HEK293 (cell line): ENCODE results near the gene DNHD1.

Experiments
- CTCF ChIA-PET: fragments of 350-600 bp; formaldehyde crosslinking; extraction: SDS; loops from one replicate; lab custom pipeline; 2021; ENCODE audit warnings: antibody characterized with exemption; lab: Yijun Ruan, JAX
- POLR2A ChIA-PET: fragments of 300-600 bp; formaldehyde crosslinking; extraction: SDS; loops from one replicate; lab custom pipeline; 2020; ENCODE audit warnings: antibody characterized with exemption, inconsistent platforms; lab: Yijun Ruan, JAX
- H3K27ac ChIP-seq: fragments of 200-500 bp; sonication (Bioruptor generic); 2 replicates; pipeline ENCODE4 v1.5.1; 2014; ENCODE audit warnings: low read depth, low read length, control low read depth, inconsistent platforms; ENCODE audit errors: extremely low read depth
- H3K36me3 ChIP-seq, 2 experiments: fragments of 200-500 bp in 1 of 2; sonication (Bioruptor generic) in 1 of 2; 1 replicate in 1 of 2; 2 replicates in 1 of 2; pipeline ENCODE4 v1.5.1; 2014 to 2017; ENCODE audit warnings: inconsistent platforms in 2 of 2, low read length in 2 of 2; ENCODE audit not compliant: control insufficient read depth in 2 of 2, insufficient read depth in 1 of 2
- H3K4me1 ChIP-seq: fragments of 200-500 bp; sonication (Bioruptor generic); 2 replicates; pipeline ENCODE4 v1.5.1; 2014; ENCODE audit warnings: mild to moderate bottlenecking, low read length, inconsistent platforms; ENCODE audit not compliant: control insufficient read depth, insufficient read depth
- H3K4me3 ChIP-seq: 2 replicates; pipeline ENCODE4 v1.5.1; 2011; ENCODE audit warnings: low read depth, mild to moderate bottlenecking, control low read depth, low read length, moderate library complexity
- H3K9me3 ChIP-seq: fragments of 200-500 bp; sonication (Bioruptor generic); 2 replicates; pipeline ENCODE4 v1.5.1; 2014; ENCODE audit warnings: low read depth, low read length, inconsistent platforms; ENCODE audit not compliant: control insufficient read depth, insufficient read depth
- MEIS1 ChIP-seq: sonication (generic); formaldehyde crosslinking; IDR thresholded peaks from 2 replicates; pipeline ENCODE4 v1.8.1; 2022; ENCODE audit warnings: missing genetic modification reagents, mild to moderate bottlenecking, borderline replicate concordance
- OVOL3 ChIP-seq: fragments of 450-650 bp; formaldehyde crosslinking; IDR thresholded peaks from 2 replicates; pipeline ENCODE4 v1.5.1; 2016; ENCODE audit warnings: missing biosample characterization, missing genetic modification characterization
- ZNF138 ChIP-seq: fragments of 450-650 bp; formaldehyde crosslinking; IDR thresholded peaks from 2 replicates; pipeline ENCODE4 v1.5.1; 2016; ENCODE audit warnings: missing biosample characterization, missing genetic modification characterization, borderline replicate concordance
- ZNF140 ChIP-seq: fragments of 450-650 bp; formaldehyde crosslinking; IDR thresholded peaks from 2 replicates; pipeline ENCODE4 v1.5.1; 2016; ENCODE audit warnings: missing biosample characterization, missing genetic modification characterization
- ZNF2 ChIP-seq: fragments of 450-650 bp; formaldehyde crosslinking; IDR thresholded peaks from 2 replicates; pipeline ENCODE4 v1.5.1; 2016; ENCODE audit warnings: missing biosample characterization, missing genetic modification characterization
- ZNF239 ChIP-seq: fragments of 450-650 bp; formaldehyde crosslinking; IDR thresholded peaks from 2 replicates; pipeline ENCODE4 v1.5.1; 2016; ENCODE audit warnings: missing biosample characterization, missing genetic modification characterization
- ZNF324 ChIP-seq: fragments of 450-650 bp; formaldehyde crosslinking; IDR thresholded peaks from 2 replicates; pipeline ENCODE4 v1.5.1; 2016; ENCODE audit warnings: missing biosample characterization, missing genetic modification characterization
- ZNF341 ChIP-seq: fragments of 450-650 bp; formaldehyde crosslinking; IDR thresholded peaks from 2 replicates; pipeline ENCODE4; 2016; ENCODE audit warnings: low read depth, missing biosample characterization, missing genetic modification characterization
- ZNF350 ChIP-seq: fragments of 450-650 bp; formaldehyde crosslinking; IDR thresholded peaks from 2 replicates; pipeline ENCODE4 v1.5.0; 2017; ENCODE audit warnings: missing biosample characterization, mild to moderate bottlenecking, missing genetic modification characterization
- ZNF596 ChIP-seq: fragments of 450-650 bp; IDR thresholded peaks from 2 replicates; pipeline ENCODE4 v1.5.0; 2018; ENCODE audit warnings: missing biosample characterization, mild to moderate bottlenecking, missing genetic modification characterization, moderate library complexity
- ZNF76 ChIP-seq: fragments of 450-650 bp; formaldehyde crosslinking; IDR thresholded peaks from 2 replicates; pipeline ENCODE4; 2016; ENCODE audit warnings: low read depth, missing biosample characterization, missing genetic modification characterization, borderline replicate concordance
- ZNF768 ChIP-seq: fragments of 450-650 bp; formaldehyde crosslinking; IDR thresholded peaks from 2 replicates; pipeline ENCODE4 v1.5.1; 2018; ENCODE audit warnings: missing biosample characterization, mild to moderate bottlenecking, missing genetic modification characterization
- TF ChIP-seq, protein P1 (sequence below): fragments of 450-650 bp; formaldehyde crosslinking; IDR thresholded peaks from 2 replicates; pipeline ENCODE4 v1.5.1; 2016; ENCODE audit warnings: missing biosample characterization, missing genetic modification characterization
- TF ChIP-seq, protein P2 (sequence below): fragments of 450-650 bp; formaldehyde crosslinking; IDR thresholded peaks from 2 replicates; pipeline ENCODE4 v1.5.1; 2016; ENCODE audit warnings: missing biosample characterization, missing genetic modification characterization, low read depth
- TF ChIP-seq, protein P3 (sequence below): fragments of 450-650 bp; formaldehyde crosslinking; IDR thresholded peaks from 2 replicates; pipeline ENCODE4 v1.5.1; 2016; ENCODE audit warnings: missing biosample characterization, missing genetic modification characterization
- TF ChIP-seq, protein P4 (sequence below): fragments of 450-650 bp; formaldehyde crosslinking; IDR thresholded peaks from 2 replicates; pipeline ENCODE4 v1.5.1; 2016; ENCODE audit warnings: missing biosample characterization, missing genetic modification characterization
- TF ChIP-seq, protein P5 (sequence below): fragments of 450-650 bp; formaldehyde crosslinking; IDR thresholded peaks from 2 replicates; pipeline ENCODE4 v1.5.1; 2016; ENCODE audit warnings: missing biosample characterization, missing genetic modification characterization

Gene DNHD1

DNA sequence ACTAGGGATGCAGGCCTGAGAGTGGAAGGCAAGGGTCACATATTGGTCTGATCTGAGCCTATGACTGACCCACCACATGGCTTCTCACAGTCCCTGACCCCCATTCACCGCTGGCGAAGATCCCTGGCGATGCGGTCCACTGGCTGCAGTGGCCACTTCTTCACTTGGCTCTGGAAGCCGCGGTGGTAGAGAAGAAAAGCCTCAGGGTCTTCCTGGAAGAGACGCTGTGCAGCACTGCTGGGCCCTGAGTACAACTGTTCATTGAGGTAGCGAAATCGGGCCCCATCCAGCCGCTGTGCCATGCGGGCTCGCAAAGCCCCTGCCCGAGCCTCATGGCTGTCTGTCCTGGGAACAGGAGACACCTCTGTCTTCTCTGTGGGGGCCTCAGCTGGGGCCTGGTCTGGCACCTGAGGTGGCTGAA, 104.0 kb downstream of the DNHD1 start:
- no peak for TF ChIP-seq ZNF138
- no peak for TF ChIP-seq ZNF324 (tag by site-specific recombination)
- TF ChIP-seq, protein P1, sequence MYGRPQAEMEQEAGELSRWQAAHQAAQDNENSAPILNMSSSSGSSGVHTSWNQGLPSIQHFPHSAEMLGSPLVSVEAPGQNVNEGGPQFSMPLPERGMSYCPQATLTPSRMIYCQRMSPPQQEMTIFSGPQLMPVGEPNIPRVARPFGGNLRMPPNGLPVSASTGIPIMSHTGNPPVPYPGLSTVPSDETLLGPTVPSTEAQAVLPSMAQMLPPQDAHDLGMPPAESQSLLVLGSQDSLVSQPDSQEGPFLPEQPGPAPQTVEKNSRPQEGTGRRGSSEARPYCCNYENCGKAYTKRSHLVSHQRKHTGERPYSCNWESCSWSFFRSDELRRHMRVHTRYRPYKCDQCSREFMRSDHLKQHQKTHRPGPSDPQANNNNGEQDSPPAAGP (tag by site-specific recombination): no peak
- no peak for TF ChIP-seq ZNF76 (tag by site-specific recombination)
- no peak for TF ChIP-seq ZNF341 (tag by site-specific recombination)
- TF ChIP-seq, protein P2, sequence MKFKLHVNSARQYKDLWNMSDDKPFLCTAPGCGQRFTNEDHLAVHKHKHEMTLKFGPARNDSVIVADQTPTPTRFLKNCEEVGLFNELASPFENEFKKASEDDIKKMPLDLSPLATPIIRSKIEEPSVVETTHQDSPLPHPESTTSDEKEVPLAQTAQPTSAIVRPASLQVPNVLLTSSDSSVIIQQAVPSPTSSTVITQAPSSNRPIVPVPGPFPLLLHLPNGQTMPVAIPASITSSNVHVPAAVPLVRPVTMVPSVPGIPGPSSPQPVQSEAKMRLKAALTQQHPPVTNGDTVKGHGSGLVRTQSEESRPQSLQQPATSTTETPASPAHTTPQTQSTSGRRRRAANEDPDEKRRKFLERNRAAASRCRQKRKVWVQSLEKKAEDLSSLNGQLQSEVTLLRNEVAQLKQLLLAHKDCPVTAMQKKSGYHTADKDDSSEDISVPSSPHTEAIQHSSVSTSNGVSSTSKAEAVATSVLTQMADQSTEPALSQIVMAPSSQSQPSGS (tag by site-specific recombination): no peak
- TF ChIP-seq MEIS1 (CRISPR knock-in tag): no peak
- TF ChIP-seq, protein P3, sequence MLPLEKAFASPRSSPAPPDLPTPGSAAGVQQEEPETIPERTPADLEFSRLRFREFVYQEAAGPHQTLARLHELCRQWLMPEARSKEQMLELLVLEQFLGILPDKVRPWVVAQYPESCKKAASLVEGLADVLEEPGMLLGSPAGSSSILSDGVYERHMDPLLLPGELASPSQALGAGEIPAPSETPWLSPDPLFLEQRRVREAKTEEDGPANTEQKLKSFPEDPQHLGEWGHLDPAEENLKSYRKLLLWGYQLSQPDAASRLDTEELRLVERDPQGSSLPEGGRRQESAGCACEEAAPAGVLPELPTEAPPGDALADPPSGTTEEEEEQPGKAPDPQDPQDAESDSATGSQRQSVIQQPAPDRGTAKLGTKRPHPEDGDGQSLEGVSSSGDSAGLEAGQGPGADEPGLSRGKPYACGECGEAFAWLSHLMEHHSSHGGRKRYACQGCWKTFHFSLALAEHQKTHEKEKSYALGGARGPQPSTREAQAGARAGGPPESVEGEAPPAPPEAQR (tag by site-specific recombination): no peak
- TF ChIP-seq ZNF596 (tag by site-specific recombination): no peak
- TF ChIP-seq, protein P4, sequence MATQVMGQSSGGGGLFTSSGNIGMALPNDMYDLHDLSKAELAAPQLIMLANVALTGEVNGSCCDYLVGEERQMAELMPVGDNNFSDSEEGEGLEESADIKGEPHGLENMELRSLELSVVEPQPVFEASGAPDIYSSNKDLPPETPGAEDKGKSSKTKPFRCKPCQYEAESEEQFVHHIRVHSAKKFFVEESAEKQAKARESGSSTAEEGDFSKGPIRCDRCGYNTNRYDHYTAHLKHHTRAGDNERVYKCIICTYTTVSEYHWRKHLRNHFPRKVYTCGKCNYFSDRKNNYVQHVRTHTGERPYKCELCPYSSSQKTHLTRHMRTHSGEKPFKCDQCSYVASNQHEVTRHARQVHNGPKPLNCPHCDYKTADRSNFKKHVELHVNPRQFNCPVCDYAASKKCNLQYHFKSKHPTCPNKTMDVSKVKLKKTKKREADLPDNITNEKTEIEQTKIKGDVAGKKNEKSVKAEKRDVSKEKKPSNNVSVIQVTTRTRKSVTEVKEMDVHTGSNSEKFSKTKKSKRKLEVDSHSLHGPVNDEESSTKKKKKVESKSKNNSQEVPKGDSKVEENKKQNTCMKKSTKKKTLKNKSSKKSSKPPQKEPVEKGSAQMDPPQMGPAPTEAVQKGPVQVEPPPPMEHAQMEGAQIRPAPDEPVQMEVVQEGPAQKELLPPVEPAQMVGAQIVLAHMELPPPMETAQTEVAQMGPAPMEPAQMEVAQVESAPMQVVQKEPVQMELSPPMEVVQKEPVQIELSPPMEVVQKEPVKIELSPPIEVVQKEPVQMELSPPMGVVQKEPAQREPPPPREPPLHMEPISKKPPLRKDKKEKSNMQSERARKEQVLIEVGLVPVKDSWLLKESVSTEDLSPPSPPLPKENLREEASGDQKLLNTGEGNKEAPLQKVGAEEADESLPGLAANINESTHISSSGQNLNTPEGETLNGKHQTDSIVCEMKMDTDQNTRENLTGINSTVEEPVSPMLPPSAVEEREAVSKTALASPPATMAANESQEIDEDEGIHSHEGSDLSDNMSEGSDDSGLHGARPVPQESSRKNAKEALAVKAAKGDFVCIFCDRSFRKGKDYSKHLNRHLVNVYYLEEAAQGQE (tag by site-specific recombination): no peak
- TF ChIP-seq ZNF239: no peak
- TF ChIP-seq ZNF2: no peak
- TF ChIP-seq, protein P5, sequence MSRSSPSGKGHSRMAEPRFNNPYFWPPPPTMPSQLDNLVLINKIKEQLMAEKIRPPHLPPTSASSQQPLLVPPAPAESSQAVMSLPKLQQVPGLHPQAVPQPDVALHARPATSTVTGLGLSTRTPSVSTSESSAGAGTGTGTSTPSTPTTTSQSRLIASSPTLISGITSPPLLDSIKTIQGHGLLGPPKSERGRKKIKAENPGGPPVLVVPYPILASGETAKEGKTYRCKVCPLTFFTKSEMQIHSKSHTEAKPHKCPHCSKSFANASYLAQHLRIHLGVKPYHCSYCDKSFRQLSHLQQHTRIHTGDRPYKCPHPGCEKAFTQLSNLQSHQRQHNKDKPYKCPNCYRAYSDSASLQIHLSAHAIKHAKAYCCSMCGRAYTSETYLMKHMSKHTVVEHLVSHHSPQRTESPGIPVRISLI: no peak
- no peak for TF ChIP-seq ZNF768 (tag by site-specific recombination)
- TF ChIP-seq ZNF350 (tag by site-specific recombination): no peak
- no peak for TF ChIP-seq OVOL3 (tag by site-specific recombination)
- no peak for TF ChIP-seq ZNF140
- no peak overlapping the region for H3K4me3 ChIP-seq
- H3K9me3 ChIP-seq: no peaks in the 10 kb centered on the region
- no peak overlapping the region for H3K27ac ChIP-seq
- peaks cover 0 to 61% of the 10 kb centered on the region in 2 experiments; a peak in 1 of 3 replicates for H3K36me3 ChIP-seq
- ChIA-PET CTCF (no interaction called here), POLR2A (no interaction called here)
- no peaks in the 10 kb centered on the region for H3K4me1 ChIP-seq
